SK-N-SH (cell line): ENCODE results near the gene ROBO1. TPM values are rescaled to one million over a fixed set of nuclear protein-coding genes. Genes with fewer than 3 reads are reported as not detected.

Experiments used
- CTCF ChIA-PET: fragments of 300-600, 350-600 bp; formaldehyde crosslinking; extraction: SDS; loops from one replicate; lab custom pipeline; 2021; lab: Yijun Ruan, JAX
- POLR2A ChIA-PET: fragments of 350-600 bp; sonication (Branson Sonifier 250); formaldehyde crosslinking; extraction: SDS; loops from one replicate; lab custom pipeline; 2020; ENCODE audit warnings: antibody characterized with exemption, inconsistent platforms; lab: Yijun Ruan, JAX
- DNase-seq: peaks from one replicate; pipeline ENCODE4 v3.0.0; 2012
- H2AFZ ChIP-seq: fragments of 200-600 bp; sonication (generic); 2 replicates; pipeline ENCODE4 v1.8.1; 2016; ENCODE audit warnings: antibody characterized with exemption, mild to moderate bottlenecking, low read depth
- H3F3A ChIP-seq: fragments of 200-600 bp; sonication (generic); replicated peaks from 2 replicates; pipeline ENCODE3; 2016; ENCODE audit warnings: antibody characterized with exemption, mild to moderate bottlenecking; ENCODE audit not compliant: insufficient read depth
- H3K27ac ChIP-seq, 2 experiments: fragments of 200-500 bp in 1 of 2; fragments of 200-600 bp in 1 of 2; sonication (Bioruptor generic) in 1 of 2; sonication (generic), shearing (Covaris generic) in 1 of 2; 2 replicates each; pipeline versions ENCODE4 v1.5.1 to v1.6.1; 2014 to 2016; ENCODE audit warnings: low read depth in 2 of 2, inconsistent platforms in 1 of 2, low read length in 1 of 2, mild to moderate bottlenecking in 1 of 2, mixed read lengths in 1 of 2
- H3K27me3 ChIP-seq: fragments of 200-600 bp; sonication (generic), shearing (Covaris generic); 2 replicates; pipeline ENCODE4 v1.6.1; 2016; ENCODE audit warnings: mixed run types; ENCODE audit not compliant: insufficient read depth
- H3K36me3 ChIP-seq, 2 experiments: fragments of 200-500 bp in 1 of 2; fragments of 200-600 bp in 1 of 2; sonication (Bioruptor generic) in 1 of 2; sonication (generic) in 1 of 2; replicated peaks in 1 of 2; 2 replicates each; pipeline versions ENCODE3 to v1.5.1; 2014 to 2016; ENCODE audit warnings: low read length in 1 of 2, mild to moderate bottlenecking in 1 of 2; ENCODE audit not compliant: insufficient read depth in 2 of 2, control insufficient read depth in 1 of 2
- H3K4me1 ChIP-seq, 2 experiments: fragments of 200-500 bp in 1 of 2; fragments of 200-600 bp in 1 of 2; sonication (Bioruptor generic) in 1 of 2; sonication (generic), shearing (Covaris generic) in 1 of 2; 2 replicates each; pipeline versions ENCODE4 v1.5.1 to v1.6.1; 2014 to 2016; ENCODE audit warnings: low read depth in 1 of 2, low read length in 1 of 2, mixed run types in 1 of 2; ENCODE audit not compliant: insufficient read depth in 2 of 2, control insufficient read depth in 1 of 2
- H3K4me2 ChIP-seq: fragments of 200-600 bp; sonication (generic), shearing (Covaris generic); 2 replicates; pipeline ENCODE4 v1.6.1; 2017; ENCODE audit warnings: mixed run types
- H3K4me3 ChIP-seq, 2 experiments: fragments of 200-500 bp in 1 of 2; fragments of 200-600 bp in 1 of 2; sonication (Bioruptor generic) in 1 of 2; sonication (generic), shearing (Covaris generic) in 1 of 2; 2 replicates each; pipeline versions ENCODE4 v1.5.1 to v1.8.1; 2014 to 2016; ENCODE audit warnings: low read depth in 2 of 2, inconsistent platforms in 1 of 2, low read length in 1 of 2, mild to moderate bottlenecking in 1 of 2, mixed read lengths in 1 of 2, moderate library complexity in 1 of 2
- H3K79me2 ChIP-seq: fragments of 200-600 bp; sonication (generic); 2 replicates; pipeline ENCODE4 v1.8.1; 2017; ENCODE audit warnings: mild to moderate bottlenecking; ENCODE audit not compliant: insufficient read depth
- H3K9ac ChIP-seq: fragments of 200-600 bp; sonication (generic); 2 replicates; pipeline ENCODE4 v1.6.1; 2017; ENCODE audit warnings: mixed run types
- H3K9me2 ChIP-seq: fragments of 200-600 bp; sonication (generic); 2 replicates; pipeline ENCODE4 v1.6.1; 2017; ENCODE audit warnings: mixed run types
- H3K9me3 ChIP-seq: fragments of 200-600 bp; sonication (generic); 2 replicates; pipeline ENCODE4 v1.6.1; 2017; ENCODE audit warnings: mixed run types, mild to moderate bottlenecking, moderate library complexity
- H4K20me1 ChIP-seq: fragments of 200-600 bp; sonication (generic); 2 replicates; pipeline ENCODE4 v1.6.1; 2017; ENCODE audit warnings: mild to moderate bottlenecking, mixed run types; ENCODE audit not compliant: insufficient read depth
- CHD2 ChIP-seq: fragments of 150-350 bp; IDR thresholded peaks from 2 replicates; pipeline ENCODE4 v1.6.1; 2018; ENCODE audit warnings: low read length; ENCODE audit not compliant: partially characterized antibody
- CTCF ChIP-seq: fragments of 200-600 bp; sonication (generic); IDR thresholded peaks from 2 replicates; pipeline ENCODE4 v1.6.1; 2017; ENCODE audit warnings: antibody characterized with exemption, mild to moderate bottlenecking, moderate library complexity
- ELF1 ChIP-seq: IDR thresholded peaks from 2 replicates; pipeline ENCODE4 v1.4.0; 2012
- EZH2phosphoT487 ChIP-seq: fragments of 200-600 bp; sonication (generic); IDR thresholded peaks from 2 replicates; pipeline ENCODE4 v1.6.1; 2017; ENCODE audit warnings: low read depth, mixed run types, mild to moderate bottlenecking, antibody characterized with exemption, moderate library complexity, borderline replicate concordance
- FOSL2 ChIP-seq: IDR thresholded peaks from 2 replicates; pipeline ENCODE4 v1.4.0; 2012; ENCODE audit warnings: low read depth, mild to moderate bottlenecking, moderate library complexity, borderline replicate concordance
- GATA2 ChIP-seq: sonication (generic); formaldehyde crosslinking; IDR thresholded peaks from 2 replicates; pipeline ENCODE4 v1.5.0; 2020; ENCODE audit warnings: mild to moderate bottlenecking, missing genetic modification reagents
- JUND ChIP-seq: IDR thresholded peaks from 2 replicates; pipeline ENCODE4 v1.4.0; 2012
- MAX ChIP-seq: IDR thresholded peaks from 2 replicates; pipeline ENCODE4 v1.4.0; 2012; ENCODE audit warnings: low read depth
- MXI1 ChIP-seq: IDR thresholded peaks from 2 replicates; pipeline ENCODE4 v1.6.1; 2012; ENCODE audit warnings: mild to moderate bottlenecking, low read depth, low read length, improper control_type of control experiment
- NFIC ChIP-seq: IDR thresholded peaks from 2 replicates; pipeline ENCODE4 v1.4.0; 2012; ENCODE audit warnings: borderline replicate concordance
- NRF1 ChIP-seq: IDR thresholded peaks from 2 replicates; pipeline ENCODE4 v1.6.1; 2012; ENCODE audit warnings: low read depth, mild to moderate bottlenecking, low read length
- POLR2AphosphoS5 ChIP-seq: IDR thresholded peaks from 2 replicates; pipeline ENCODE4 v1.6.1; 2012; ENCODE audit warnings: low read depth, low read length
- RAD21 ChIP-seq: IDR thresholded peaks from 2 replicates; pipeline ENCODE4 v1.6.1; 2012; ENCODE audit warnings: mild to moderate bottlenecking, low read length
- RFX5 ChIP-seq: IDR thresholded peaks from 2 replicates; pipeline ENCODE4 v1.6.1; 2012; ENCODE audit warnings: mild to moderate bottlenecking, improper control_type of control experiment, low read length
- RXRA ChIP-seq: IDR thresholded peaks from 2 replicates; pipeline ENCODE4 v1.4.0; 2012; ENCODE audit warnings: low read depth, mild to moderate bottlenecking, borderline replicate concordance
- TEAD4 ChIP-seq: IDR thresholded peaks from 2 replicates; pipeline ENCODE4 v1.4.0; 2012; ENCODE audit warnings: mild to moderate bottlenecking, borderline replicate concordance; ENCODE audit not compliant: insufficient read depth
- USF1 ChIP-seq: IDR thresholded peaks from 2 replicates; pipeline ENCODE4 v1.4.0; 2012; ENCODE audit warnings: low read depth, borderline replicate concordance
- USF2 ChIP-seq: fragments of 150-350 bp; IDR thresholded peaks from 2 replicates; pipeline ENCODE4 v1.6.1; 2017; ENCODE audit warnings: antibody characterized with exemption, low read length, low read depth, borderline replicate concordance
- ZBTB33 ChIP-seq: IDR thresholded peaks from 2 replicates; pipeline ENCODE4 v1.4.0; 2012; ENCODE audit warnings: low read depth, borderline replicate concordance
- WGBS: methylation state at CpG from one replicate; pipeline ENCODE4 v1.1.6; 2017; ENCODE audit warnings: low lambda C conversion rate; 5-methylcytosine and 5-hydroxymethylcytosine counted together
- polyA plus RNA-seq, 3 experiments: library from polyadenylated mRNA; depleted of rRNA; stranded (reverse); fragments of >200 nt; gene quantifications; 2 replicates each; pipeline ENCODE4 v1.2.3, GENCODE V29; 2012

The ROBO1 gene
- polyA plus RNA-seq, 1 of the 3 experiments (the other 2 are of a cell fraction): 22.7 TPM

- Histone ChIP-seq H3F3A (no peaks in the 10 kb centered on the region), H3K9ac (no peak overlapping the region), H3K27me3 (no peaks in the 10 kb centered on the region), H4K20me1 (no peaks in the 10 kb centered on the region), H3K27ac (no peak overlapping the region), H2AFZ (no peak overlapping the region), H3K36me3 (no peaks in the 10 kb centered on the region), H3K9me2 (no peaks in the 10 kb centered on the region), H3K4me2 (no peak overlapping the region), H3K79me2 (no peaks in the 10 kb centered on the region), H3K9me3 (no peaks in the 10 kb centered on the region), H3K4me1 (no peaks in the 10 kb centered on the region), H3K4me3 (no peak overlapping the region)
- no peak for DNase-seq
- WGBS: 93% methylated on average over 1 of the region's 1 CpG
- ChIA-PET POLR2A (no interaction called here), CTCF (interaction anchor here (2.8 kb wide), 1 partner anchor 12 kb away, joined by 9 read pairs; no protein-coding TSS in a partner anchor)
- TF ChIP-seq RAD21 (no peak), ZBTB33 (no peak), MAX (no peak), CTCF (no peak), GATA2 (CRISPR knock-in tag) (no peak), CHD2 (no peak), NRF1 (no peak), MXI1 (no peak), JUND (no peak), POLR2AphosphoS5 (no peak), ELF1 (no peak), USF1 (no peak), NFIC (no peak), USF2 (no peak), FOSL2 (no peak), RXRA (no peak), RFX5 (no peak), TEAD4 (no peak), EZH2phosphoT487 (no peak)
Observed at GRCh38 chr3:79074558-79074957, 693.2 kb downstream of the ROBO1 start.
